WERI-Rb-1 (cell line): ENCODE measurements around the gene FZD7.

Source experiments
- DNase-seq: peaks from one replicate; pipeline ENCODE4 v3.0.0-alpha.2; 2020
- H3K27ac ChIP-seq: fragments of 250-450 bp; sonication (Bioruptor Pico); 2 replicates; pipeline ENCODE4 v1.5.1; 2020; ENCODE audit warnings: mild to moderate bottlenecking, moderate library complexity
- H3K27me3 ChIP-seq: fragments of 250-450 bp; sonication (Bioruptor Pico); 2 replicates; pipeline ENCODE4 v1.5.1; 2021; ENCODE audit warnings: mild to moderate bottlenecking, low read depth, moderate library complexity; ENCODE audit not compliant: insufficient read depth, severe bottlenecking
- H3K36me3 ChIP-seq: fragments of 250-450 bp; sonication (Bioruptor Pico); 2 replicates; pipeline ENCODE4 v1.5.1; 2020; ENCODE audit warnings: mild to moderate bottlenecking, moderate library complexity
- H3K4me3 ChIP-seq: 2 replicates; pipeline ENCODE4 v1.5.1; 2011; ENCODE audit warnings: low read depth, mild to moderate bottlenecking, control low read depth, low read length
- H3K9me3 ChIP-seq: fragments of 250-450 bp; sonication (Bioruptor Pico); 2 replicates; pipeline ENCODE4 v1.5.1; 2021; ENCODE audit warnings: mild to moderate bottlenecking, moderate library complexity; ENCODE audit not compliant: severe bottlenecking
- TF ChIP-seq, protein P1 (sequence below): IDR thresholded peaks from 2 replicates; pipeline ENCODE4 v1.5.1; 2011; ENCODE audit warnings: low read depth, mild to moderate bottlenecking, control low read depth, inconsistent platforms, low read length

The FZD7 gene

DNA sequence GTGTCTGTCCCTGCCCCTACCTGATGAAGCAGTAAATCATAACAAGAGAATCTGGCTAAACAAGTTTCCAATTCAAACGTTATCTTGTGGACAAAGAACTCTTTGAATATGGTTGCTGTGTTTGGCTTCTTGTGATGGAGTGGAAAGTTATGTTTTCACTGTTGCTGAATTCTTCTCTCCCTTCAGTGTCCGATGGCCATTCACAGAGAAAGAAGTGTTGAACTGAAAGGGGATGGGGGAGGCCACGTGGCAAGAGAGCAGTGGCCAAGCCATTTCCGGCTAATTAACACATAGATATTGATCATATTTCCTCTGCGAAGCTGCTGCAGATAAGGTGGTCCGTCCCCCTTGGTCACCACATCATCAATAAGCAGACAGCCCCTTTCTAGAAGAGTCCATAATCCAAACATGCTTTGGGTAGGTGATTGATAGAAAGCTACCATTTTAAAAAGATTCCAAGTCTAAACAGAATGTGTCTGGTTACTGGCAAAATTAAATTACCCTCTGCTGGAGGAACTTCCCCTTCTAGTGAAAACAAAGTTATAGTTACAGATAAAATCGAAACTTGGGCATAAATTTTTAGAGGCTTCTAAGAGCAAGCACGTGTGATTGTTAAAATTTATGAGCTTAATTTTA, 36.9 kb upstream of the FZD7 start:
- H3K27ac ChIP-seq = no peak overlapping the region
- H3K27me3 ChIP-seq = no peaks in the 10 kb centered on the region
- no peak overlapping the region for H3K4me3 ChIP-seq
- TF ChIP-seq, protein P1, sequence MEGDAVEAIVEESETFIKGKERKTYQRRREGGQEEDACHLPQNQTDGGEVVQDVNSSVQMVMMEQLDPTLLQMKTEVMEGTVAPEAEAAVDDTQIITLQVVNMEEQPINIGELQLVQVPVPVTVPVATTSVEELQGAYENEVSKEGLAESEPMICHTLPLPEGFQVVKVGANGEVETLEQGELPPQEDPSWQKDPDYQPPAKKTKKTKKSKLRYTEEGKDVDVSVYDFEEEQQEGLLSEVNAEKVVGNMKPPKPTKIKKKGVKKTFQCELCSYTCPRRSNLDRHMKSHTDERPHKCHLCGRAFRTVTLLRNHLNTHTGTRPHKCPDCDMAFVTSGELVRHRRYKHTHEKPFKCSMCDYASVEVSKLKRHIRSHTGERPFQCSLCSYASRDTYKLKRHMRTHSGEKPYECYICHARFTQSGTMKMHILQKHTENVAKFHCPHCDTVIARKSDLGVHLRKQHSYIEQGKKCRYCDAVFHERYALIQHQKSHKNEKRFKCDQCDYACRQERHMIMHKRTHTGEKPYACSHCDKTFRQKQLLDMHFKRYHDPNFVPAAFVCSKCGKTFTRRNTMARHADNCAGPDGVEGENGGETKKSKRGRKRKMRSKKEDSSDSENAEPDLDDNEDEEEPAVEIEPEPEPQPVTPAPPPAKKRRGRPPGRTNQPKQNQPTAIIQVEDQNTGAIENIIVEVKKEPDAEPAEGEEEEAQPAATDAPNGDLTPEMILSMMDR = no peak
- no peaks in the 10 kb centered on the region for H3K9me3 ChIP-seq
- no peaks in the 10 kb centered on the region for H3K36me3 ChIP-seq
- DNase-seq = no peak

DNA sequence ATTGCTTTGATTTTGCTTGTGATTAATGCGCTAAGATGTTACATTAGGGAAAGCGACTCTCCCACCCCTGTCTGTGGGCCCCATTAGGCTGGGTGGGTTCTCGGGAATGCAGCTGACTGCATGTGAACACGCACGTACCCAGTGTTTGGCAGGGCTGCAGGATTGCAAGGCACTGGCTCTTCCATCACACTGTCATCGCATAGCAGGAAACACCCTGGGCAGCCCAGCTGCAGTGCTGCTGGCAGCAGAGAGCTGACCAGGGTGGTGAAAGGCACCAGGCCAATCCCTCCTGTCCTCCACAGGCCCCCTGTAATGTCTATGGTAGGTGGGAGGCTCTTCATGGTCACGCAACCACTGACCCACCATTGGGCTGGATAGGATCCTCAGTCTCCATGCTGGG, 34.4 kb upstream of the FZD7 start:
- H3K4me3 ChIP-seq = no peak overlapping the region
- TF ChIP-seq, protein P1 = no peak

DNA sequence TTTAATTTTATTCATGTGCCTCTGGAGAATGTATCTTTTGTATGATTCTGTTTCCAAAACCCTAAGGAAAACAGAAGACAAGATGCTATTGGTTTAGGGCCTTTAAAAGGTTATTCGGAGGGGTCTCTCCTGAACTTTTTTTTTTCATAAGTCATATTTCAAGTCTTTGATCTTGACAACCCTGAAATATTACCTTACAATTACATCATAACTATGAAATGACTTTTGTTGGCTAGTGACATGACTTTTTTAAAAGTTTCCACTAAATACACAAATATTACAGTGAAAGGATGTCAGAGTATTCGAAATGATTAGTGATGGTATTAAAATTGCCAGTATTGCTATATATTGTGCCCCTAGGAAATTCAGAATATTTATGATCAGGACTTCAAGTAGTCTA, 31.8 kb upstream of the FZD7 start:
- H3K9me3 ChIP-seq = no peaks in the 10 kb centered on the region
- H3K4me3 ChIP-seq = no peak overlapping the region
- no peak overlapping the region for H3K27ac ChIP-seq
- H3K36me3 ChIP-seq = no peaks in the 10 kb centered on the region
- no peak for DNase-seq
- TF ChIP-seq, protein P1 = no peak
- H3K27me3 ChIP-seq = no peaks in the 10 kb centered on the region

More for the DNA sequence above, 34.4 kb upstream of the FZD7 start:
- H3K27ac ChIP-seq = no peak overlapping the region
- H3K27me3 ChIP-seq = no peaks in the 10 kb centered on the region
- no peaks in the 10 kb centered on the region for H3K9me3 ChIP-seq
- no peaks in the 10 kb centered on the region for H3K36me3 ChIP-seq
- DNase-seq = no peak

DNA sequence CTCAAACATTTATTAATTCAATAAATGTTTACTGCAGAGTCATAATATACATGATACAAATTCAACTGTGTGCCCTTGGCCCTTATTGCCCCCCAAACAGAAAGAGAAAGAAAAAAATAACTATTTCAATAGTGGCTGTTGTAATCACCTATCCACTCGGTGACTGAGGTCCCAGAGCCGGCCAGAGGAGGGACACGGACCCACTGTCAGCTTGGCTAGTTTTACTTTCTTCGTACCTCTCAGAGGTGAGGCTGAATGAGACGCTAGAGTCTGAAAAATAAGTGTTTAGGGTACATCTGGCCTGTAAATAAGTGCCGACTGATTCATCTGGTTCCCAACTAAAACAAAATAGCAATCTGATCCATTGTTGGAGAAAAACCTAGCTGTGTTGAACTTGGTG, 31.3 kb upstream of the FZD7 start:
- H3K9me3 ChIP-seq = no peaks in the 10 kb centered on the region
- no peak overlapping the region for H3K4me3 ChIP-seq
- no peak overlapping the region for H3K27ac ChIP-seq
- H3K36me3 ChIP-seq = no peaks in the 10 kb centered on the region
- H3K27me3 ChIP-seq = no peaks in the 10 kb centered on the region
- DNase-seq = no peak
- TF ChIP-seq, protein P1 = no peak

DNA sequence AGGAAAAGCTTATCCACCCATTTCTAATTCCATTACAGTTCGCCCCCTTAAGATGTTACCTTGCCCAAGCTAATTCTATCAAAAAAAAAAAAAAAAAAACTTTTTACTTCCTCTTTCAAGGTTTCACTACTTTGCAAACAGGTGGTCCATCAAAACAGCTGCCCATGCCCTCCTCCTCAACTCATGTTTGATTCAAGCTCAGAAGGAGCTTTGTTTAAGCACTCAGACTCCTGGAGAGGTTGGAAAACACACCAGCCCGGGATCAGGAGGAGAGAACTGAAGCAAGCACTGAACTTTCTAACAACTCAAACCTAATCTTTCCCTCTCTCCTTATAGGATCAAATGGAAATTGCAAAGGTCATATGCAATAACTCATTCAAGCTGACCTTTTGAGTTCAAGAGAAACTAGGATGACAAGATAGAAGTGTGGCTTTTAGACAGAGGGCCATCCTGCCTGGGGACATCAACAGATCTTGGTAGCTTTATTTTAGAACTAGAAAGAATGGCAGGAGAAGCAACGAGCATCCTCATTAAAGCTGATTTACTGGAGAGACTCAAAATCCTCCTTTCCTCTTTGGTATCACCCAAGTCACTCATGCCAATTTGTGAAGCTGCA, 28.3 kb upstream of the FZD7 start:
- H3K27me3 ChIP-seq = no peaks in the 10 kb centered on the region
- TF ChIP-seq, protein P1 = no peak
- no peak for DNase-seq
- H3K9me3 ChIP-seq = no peaks in the 10 kb centered on the region
- no peak overlapping the region for H3K27ac ChIP-seq
- no peak overlapping the region for H3K4me3 ChIP-seq
- no peaks in the 10 kb centered on the region for H3K36me3 ChIP-seq

DNA sequence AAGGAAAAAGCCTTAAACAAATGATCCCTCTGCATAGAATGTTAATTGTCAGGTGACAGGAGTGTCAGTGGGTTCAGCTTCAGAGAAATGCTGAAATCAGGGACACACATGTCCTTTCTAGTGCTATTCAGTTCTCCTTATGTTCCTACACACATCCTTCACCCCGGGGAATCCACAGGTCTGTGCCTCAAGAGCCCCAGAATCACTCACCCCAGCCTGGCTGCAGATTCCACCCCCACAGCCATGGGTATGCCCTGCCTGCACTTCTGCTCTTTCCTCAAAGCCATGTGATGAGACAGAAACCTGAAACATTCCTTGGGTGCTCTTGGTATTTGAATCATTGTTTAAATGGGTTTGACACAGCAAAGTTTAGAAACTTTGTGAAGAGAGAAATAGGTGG, 27.4 kb upstream of the FZD7 start:
- Histone ChIP-seq H3K27ac (no peak overlapping the region), H3K4me3 (no peak overlapping the region), H3K9me3 (no peaks in the 10 kb centered on the region), H3K27me3 (no peaks in the 10 kb centered on the region), H3K36me3 (no peaks in the 10 kb centered on the region)
- TF ChIP-seq, protein P1 = no peak
- no peak for DNase-seq
